ENCODE measurements around the gene DLG1.
A peak's percentile ranks its signal among the peaks of the same experiment; 100 is the strongest.
"Not testable (repeated sequence)": the region's sequence is repeated elsewhere in the genome, so short reads cannot be mapped to it uniquely, and the experiment has no call there.

The DLG1 gene

GRCh38 chr3:197042539-197042938 lies 255.9 kb downstream of the DLG1 start:
- H3K9me3 ChIP-seq (ENCODE audit: low read length): no peaks in the 10 kb centered on the region
- H3K36me3 ChIP-seq (ENCODE audit: insufficient read depth, low read length): peaks cover 33% of the 10 kb centered on the region
- H3K4me1 ChIP-seq (ENCODE audit: insufficient read depth, low read length): no peaks in the 10 kb centered on the region
- H2AFZ ChIP-seq (ENCODE audit: low read depth, low read length): no peak overlapping the region
- no peaks in the 10 kb centered on the region for H3K27me3 ChIP-seq (ENCODE audit: insufficient read depth, low read length)
- H3K4me3 ChIP-seq (ENCODE audit: low read length): no peak overlapping the region

- Histone ChIP-seq H2AFZ (ENCODE audit: low read depth, low read length) (no peak overlapping the region), H3K9me3 (ENCODE audit: low read length) (no peaks in the 10 kb centered on the region), H3K4me3 (ENCODE audit: low read length) (no peak overlapping the region), H3K4me1 (ENCODE audit: insufficient read depth, low read length) (no peaks in the 10 kb centered on the region), H3K36me3 (ENCODE audit: insufficient read depth, low read length) (peaks cover 33% of the 10 kb centered on the region), H3K27me3 (ENCODE audit: insufficient read depth, low read length) (no peaks in the 10 kb centered on the region)
Measured at GRCh38 chr3:197041875-197042488, 256.4 kb downstream of the DLG1 start.

- Histone ChIP-seq H3K4me3 (ENCODE audit: low read length) (no peak overlapping the region), H3K27me3 (ENCODE audit: insufficient read depth, low read length) (no peaks in the 10 kb centered on the region), H3K9me3 (ENCODE audit: low read length) (no peaks in the 10 kb centered on the region), H3K36me3 (ENCODE audit: insufficient read depth, low read length) (peaks cover 24% of the 10 kb centered on the region), H3K4me1 (ENCODE audit: insufficient read depth, low read length) (no peaks in the 10 kb centered on the region), H2AFZ (ENCODE audit: low read depth, low read length) (no peak overlapping the region)
Measured at GRCh38 chr3:197040658-197041057, 257.8 kb downstream of the DLG1 start.

DNA sequence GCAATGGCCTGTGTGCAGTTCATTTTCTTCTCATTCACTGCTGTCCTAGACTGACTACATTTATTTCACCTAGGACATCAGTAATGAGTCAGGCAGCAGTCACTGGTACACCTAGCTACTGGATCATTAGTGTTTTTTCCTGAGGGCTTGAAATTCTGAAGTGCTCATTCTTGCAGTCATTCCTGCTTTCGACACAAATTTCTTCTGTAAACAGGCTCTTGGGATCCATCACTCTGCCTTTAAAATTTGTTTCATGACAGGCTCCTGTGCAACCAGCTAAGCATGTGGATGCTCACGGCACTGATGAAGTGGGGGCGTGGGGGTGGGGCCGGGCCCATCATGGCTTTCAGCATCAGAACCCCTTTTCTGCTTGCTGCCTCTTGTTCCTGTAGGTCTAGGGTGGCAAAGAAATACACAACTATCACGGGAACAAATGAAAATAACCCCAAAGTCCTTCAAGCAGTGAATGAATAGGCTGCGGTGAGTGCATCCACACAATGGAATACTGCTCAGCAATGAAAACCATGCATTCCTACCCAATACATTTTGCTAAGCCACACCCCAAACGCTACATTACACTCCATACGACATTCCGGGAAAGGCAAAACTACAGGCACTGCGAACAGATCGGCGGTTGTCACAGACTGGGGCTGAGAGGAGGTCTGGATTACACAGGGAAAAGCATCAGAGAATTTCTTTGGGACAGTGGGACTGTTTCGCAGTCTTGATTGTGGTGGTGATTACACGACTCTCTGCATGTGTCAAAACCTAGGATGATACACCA lies 259.5 kb downstream of the DLG1 start:
- Histone ChIP-seq H3K4me3 (ENCODE audit: low read length) (no peak overlapping the region), H3K36me3 (ENCODE audit: insufficient read depth, low read length) (peaks cover 11% of the 10 kb centered on the region), H2AFZ (ENCODE audit: low read depth, low read length) (no peak overlapping the region), H3K9me3 (ENCODE audit: low read length) (no peaks in the 10 kb centered on the region), H3K4me1 (ENCODE audit: insufficient read depth, low read length) (no peaks in the 10 kb centered on the region), H3K27me3 (ENCODE audit: insufficient read depth, low read length) (no peaks in the 10 kb centered on the region)

DNA sequence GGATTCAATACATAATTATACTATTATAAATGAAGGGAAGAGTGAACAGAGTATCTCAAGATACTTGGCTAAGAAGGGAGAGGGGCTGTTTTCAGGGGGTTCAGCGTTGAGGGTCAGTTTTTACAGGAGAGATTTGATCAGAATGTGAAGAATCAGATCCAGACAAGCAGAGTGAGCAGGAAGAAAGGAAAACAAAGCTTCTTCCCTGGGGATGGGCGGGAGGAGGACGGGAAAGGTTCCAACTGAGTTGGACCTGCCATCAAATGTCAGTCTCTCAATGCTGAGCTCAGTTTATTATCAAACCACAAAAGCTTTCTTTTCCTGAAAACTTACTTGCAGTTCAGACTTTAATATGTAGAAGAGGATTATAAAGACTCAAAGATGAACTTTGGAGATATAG lies 262.8 kb downstream of the DLG1 start:
- no peaks in the 10 kb centered on the region for H3K36me3 ChIP-seq (ENCODE audit: insufficient read depth, low read length)
- no peaks in the 10 kb centered on the region for H3K4me1 ChIP-seq (ENCODE audit: insufficient read depth, low read length)
- H2AFZ ChIP-seq (ENCODE audit: low read depth, low read length): no peak overlapping the region

DNA sequence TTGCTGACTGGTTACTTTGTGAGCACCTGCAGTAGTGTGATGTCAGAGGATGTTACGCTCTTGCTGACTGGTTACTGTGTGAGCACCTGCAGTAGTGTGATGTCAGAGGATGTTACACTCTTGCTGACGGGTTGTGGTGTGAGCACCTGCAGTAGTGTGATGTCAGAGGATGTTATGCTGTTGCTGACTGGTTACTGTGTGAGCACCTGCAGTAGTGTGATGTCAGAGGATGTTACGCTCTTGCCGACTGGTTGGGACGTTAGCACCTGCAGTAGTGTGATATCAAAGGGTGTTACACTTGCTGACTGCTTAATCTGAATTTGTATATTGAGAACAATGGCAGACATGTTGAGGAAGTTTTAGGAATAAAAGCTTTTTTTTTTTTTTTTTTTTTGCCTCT lies 263.6 kb downstream of the DLG1 start:
- not testable (repeated sequence) for H3K4me1 ChIP-seq (ENCODE audit: insufficient read depth, low read length); H2AFZ ChIP-seq (ENCODE audit: low read depth, low read length); H3K9me3 ChIP-seq (ENCODE audit: low read length); H3K27me3 ChIP-seq (ENCODE audit: insufficient read depth, low read length); H3K4me3 ChIP-seq (ENCODE audit: low read length); H3K36me3 ChIP-seq (ENCODE audit: insufficient read depth, low read length)

More for the DNA sequence above, 262.8 kb downstream of the DLG1 start:
- H3K9me3 ChIP-seq (ENCODE audit: low read length): no peaks in the 10 kb centered on the region
- H3K4me3 ChIP-seq (ENCODE audit: low read length): no peak overlapping the region
- H3K27me3 ChIP-seq (ENCODE audit: insufficient read depth, low read length): peaks cover 3% of the 10 kb centered on the region

GRCh38 chr3:197033764-197034163 lies 264.6 kb downstream of the DLG1 start:
- H3K36me3 ChIP-seq (ENCODE audit: insufficient read depth, low read length); H2AFZ ChIP-seq (ENCODE audit: low read depth, low read length); H3K4me3 ChIP-seq (ENCODE audit: low read length); H3K27me3 ChIP-seq (ENCODE audit: insufficient read depth, low read length); H3K4me1 ChIP-seq (ENCODE audit: insufficient read depth, low read length); H3K9me3 ChIP-seq (ENCODE audit: low read length): not testable (repeated sequence)

DNA sequence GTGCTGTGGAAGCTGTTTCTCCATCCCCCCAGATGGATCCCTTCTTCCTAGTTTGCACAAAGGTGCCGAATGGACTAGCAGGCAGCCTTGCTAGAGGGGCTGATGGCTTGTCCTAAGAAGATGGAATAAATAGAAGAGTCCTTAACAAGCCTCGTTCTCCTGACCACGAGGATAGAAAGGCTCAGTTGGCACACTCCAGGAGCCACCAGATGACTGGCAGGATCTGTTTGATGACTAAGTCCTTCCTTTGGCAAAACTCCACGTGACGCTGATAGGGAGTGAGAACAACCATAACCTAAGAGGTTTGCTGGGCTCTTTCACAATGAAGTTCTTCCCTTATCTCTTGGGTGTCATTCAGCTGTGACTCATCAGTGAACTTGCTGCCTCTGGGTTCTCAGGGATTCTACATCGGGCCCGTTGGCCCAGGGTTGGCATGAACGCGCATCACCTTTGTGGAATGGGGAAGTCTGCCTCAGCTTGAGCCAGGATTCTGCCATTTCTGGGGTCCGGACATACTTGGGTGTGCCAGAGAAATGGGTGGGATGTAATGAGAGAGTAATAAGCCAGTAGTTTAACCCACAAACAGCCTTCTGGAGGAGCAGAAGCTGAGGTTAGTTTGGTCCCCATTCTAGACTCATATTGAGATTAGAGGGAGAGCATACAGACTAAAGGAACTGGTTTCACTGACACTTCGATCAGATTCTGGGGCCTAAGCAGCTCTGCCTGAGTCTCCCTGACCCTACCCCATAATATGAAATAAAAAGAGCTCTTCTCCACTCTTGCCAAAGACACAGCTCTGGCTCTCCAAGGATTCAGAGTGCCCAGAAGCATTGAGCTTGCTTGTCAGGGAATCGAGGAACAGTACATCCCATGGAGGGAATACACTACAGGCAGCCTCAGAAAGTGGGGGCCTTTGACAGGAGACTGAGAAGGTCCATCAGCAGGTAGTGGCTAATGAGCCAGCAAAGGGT lies 266.8 kb downstream of the DLG1 start:
- Histone ChIP-seq H3K4me3 (ENCODE audit: low read length) (no peak overlapping the region), H2AFZ (ENCODE audit: low read depth, low read length) (no peak overlapping the region), H3K27me3 (ENCODE audit: insufficient read depth, low read length) (peaks cover 17% of the 10 kb centered on the region), H3K9me3 (ENCODE audit: low read length) (no peaks in the 10 kb centered on the region), H3K36me3 (ENCODE audit: insufficient read depth, low read length) (no peaks in the 10 kb centered on the region), H3K4me1 (ENCODE audit: insufficient read depth, low read length) (no peaks in the 10 kb centered on the region)

GRCh38 chr3:197030379-197031314 lies 267.8 kb downstream of the DLG1 start:
- H3K9me3 ChIP-seq (ENCODE audit: low read length): no peaks in the 10 kb centered on the region
- no peak overlapping the region for H2AFZ ChIP-seq (ENCODE audit: low read depth, low read length)
- no peaks in the 10 kb centered on the region for H3K36me3 ChIP-seq (ENCODE audit: insufficient read depth, low read length)
- peaks cover 19% of the 10 kb centered on the region for H3K27me3 ChIP-seq (ENCODE audit: insufficient read depth, low read length)
- no peaks in the 10 kb centered on the region for H3K4me1 ChIP-seq (ENCODE audit: insufficient read depth, low read length)
- H3K4me3 ChIP-seq (ENCODE audit: low read length): no peak overlapping the region

GRCh38 chr3:197029511-197030167 lies 268.8 kb downstream of the DLG1 start, which contains the start of gene MELTF:
MELTF (minus strand) TSS chr3:197029817; CDS start chr3:197029702, 115 bp downstream.
- H3K4me1 ChIP-seq (ENCODE audit: insufficient read depth, low read length): no peaks in the 10 kb centered on the region
- H3K36me3 ChIP-seq (ENCODE audit: insufficient read depth, low read length): no peaks in the 10 kb centered on the region
- peak within 1 kb of the TSS; percentile 27 for H3K4me3 ChIP-seq (ENCODE audit: low read length)
- H2AFZ ChIP-seq (ENCODE audit: low read depth, low read length): peak within 1 kb of the TSS; percentile 15
- no peaks in the 10 kb centered on the region for H3K9me3 ChIP-seq (ENCODE audit: low read length)
- H3K27me3 ChIP-seq (ENCODE audit: insufficient read depth, low read length): peaks cover 19% of the 10 kb centered on the region

GRCh38 chr3:197028728-197029510 lies 269.5 kb downstream of the DLG1 start:
- Histone ChIP-seq H3K36me3 (ENCODE audit: insufficient read depth, low read length) (no peaks in the 10 kb centered on the region), H3K4me3 (ENCODE audit: low read length) (peak overlapping the region; percentile 27), H3K4me1 (ENCODE audit: insufficient read depth, low read length) (no peaks in the 10 kb centered on the region), H3K9me3 (ENCODE audit: low read length) (no peaks in the 10 kb centered on the region), H3K27me3 (ENCODE audit: insufficient read depth, low read length) (peaks cover 23% of the 10 kb centered on the region), H2AFZ (ENCODE audit: low read depth, low read length) (peak overlapping the region; percentile 15)
